Measurements from ENCODE around the gene ADORA1. TPM values are rescaled to one million over a fixed set of nuclear protein-coding genes. Genes with fewer than 3 reads are reported as not detected.

Gene ADORA1
- polyA plus RNA-seq (2011; rRNA removed): 2.1 and 2.4 TPM in 2 replicates
- 1.2 and 2.7 TPM in 2 replicates for polyA minus RNA-seq (2011; rRNA and poly(A)+ RNA removed)

DNA sequence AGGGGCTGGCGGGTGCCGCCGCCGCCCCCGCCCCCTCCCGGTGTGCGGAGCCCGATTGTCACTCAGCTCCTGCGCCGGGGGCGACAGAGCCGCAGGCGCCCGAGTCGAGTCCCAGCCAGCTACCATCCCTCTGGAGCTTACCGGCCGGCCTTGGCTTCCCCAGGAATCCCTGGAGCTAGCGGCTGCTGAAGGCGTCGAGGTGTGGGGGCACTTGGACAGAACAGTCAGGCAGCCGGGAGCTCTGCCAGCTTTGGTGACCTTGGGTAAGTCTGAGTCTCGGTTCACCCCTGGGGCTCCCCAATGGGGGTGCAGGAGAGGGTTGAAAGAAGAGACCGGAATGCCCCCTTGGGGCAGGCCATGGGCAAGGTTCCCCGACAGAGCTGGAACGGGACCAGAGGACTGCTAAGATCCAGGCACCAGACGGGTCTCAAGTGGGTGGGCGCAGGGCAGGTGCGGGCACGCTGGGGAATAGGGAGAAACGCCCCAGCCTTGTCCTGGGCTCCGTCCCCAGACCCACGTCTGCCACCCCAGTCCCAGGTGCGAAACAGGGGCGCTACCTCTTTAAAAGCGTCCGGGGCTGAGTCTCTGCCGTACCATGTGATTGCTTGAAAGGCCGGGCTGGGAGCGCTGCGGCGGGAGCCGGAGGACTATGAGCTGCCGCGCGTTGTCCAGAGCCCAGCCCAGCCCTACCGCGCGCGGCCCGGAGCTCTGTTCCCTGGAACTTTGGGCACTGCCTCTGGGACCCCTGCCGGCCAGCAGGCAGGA is at the start of gene ADORA1:
ADORA1 (plus strand) TSS at position 61 of the 765 bp plus-strand sequence. CDS start 1,116 bp downstream, outside the sequence.
- CTCF ChIA-PET: interaction anchor here (0.6 to 14.0 kb wide), 14 partner anchors 9 to 211 kb away, joined by 3 to 183 read pairs (median 6); partner anchors contain the start of gene MYBPH
- POLR2A ChIA-PET: interaction anchor here (0.6 to 1.1 kb wide), 2 partner anchors 11 to 43 kb away, joined by 12 to 13 read pairs; no protein-coding TSS in a partner anchor
- TF ChIP-seq, protein P1, sequence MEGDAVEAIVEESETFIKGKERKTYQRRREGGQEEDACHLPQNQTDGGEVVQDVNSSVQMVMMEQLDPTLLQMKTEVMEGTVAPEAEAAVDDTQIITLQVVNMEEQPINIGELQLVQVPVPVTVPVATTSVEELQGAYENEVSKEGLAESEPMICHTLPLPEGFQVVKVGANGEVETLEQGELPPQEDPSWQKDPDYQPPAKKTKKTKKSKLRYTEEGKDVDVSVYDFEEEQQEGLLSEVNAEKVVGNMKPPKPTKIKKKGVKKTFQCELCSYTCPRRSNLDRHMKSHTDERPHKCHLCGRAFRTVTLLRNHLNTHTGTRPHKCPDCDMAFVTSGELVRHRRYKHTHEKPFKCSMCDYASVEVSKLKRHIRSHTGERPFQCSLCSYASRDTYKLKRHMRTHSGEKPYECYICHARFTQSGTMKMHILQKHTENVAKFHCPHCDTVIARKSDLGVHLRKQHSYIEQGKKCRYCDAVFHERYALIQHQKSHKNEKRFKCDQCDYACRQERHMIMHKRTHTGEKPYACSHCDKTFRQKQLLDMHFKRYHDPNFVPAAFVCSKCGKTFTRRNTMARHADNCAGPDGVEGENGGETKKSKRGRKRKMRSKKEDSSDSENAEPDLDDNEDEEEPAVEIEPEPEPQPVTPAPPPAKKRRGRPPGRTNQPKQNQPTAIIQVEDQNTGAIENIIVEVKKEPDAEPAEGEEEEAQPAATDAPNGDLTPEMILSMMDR (IDR thresholded peaks at IDR 0.05; ENCODE audit: insufficient read depth, low read depth, low read length): peak; percentile 32

DNA sequence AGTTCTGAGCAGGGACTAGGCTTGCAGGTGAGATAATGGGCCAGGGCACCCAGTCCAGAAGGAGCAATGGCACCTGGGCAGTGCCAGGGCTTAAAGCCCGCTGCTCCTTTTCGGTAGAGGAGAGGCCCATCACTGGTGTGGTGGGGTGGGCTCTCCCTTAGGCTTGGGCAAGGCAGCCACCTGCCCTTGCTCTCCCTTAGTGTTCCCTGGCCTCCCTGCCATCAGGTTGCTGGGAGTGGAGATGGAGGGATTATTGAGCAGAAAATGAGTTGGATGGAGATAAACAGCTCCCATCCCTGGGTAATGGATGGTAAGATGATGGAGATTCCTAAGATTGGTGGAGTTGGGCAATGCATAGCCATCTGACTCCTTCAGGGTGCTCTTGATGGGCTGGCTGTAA is 49.6 kb upstream of the ADORA1 start:
- TF ChIP-seq, protein P1 (IDR thresholded peaks at IDR 0.05; ENCODE audit: insufficient read depth, low read depth, low read length): no peak
- no peak overlapping the region for H3K4me3 ChIP-seq (ENCODE audit: low read depth, low read length)
- POLR2A ChIA-PET: no interaction called here
- CTCF ChIA-PET: interaction anchor here (0.6 to 2.8 kb wide), 4 partner anchors 8 to 134 kb away, joined by 3 to 12 read pairs (median 6); partner anchors contain the start of gene MYOG
- peaks cover 23% of the 10 kb centered on the region for H3K27me3 ChIP-seq (ENCODE audit: control insufficient read depth, insufficient read depth, low read length)
- no peaks in the 10 kb centered on the region; the same call in 1 of the 2 replicates for H3K36me3 ChIP-seq (ENCODE audit: control insufficient read depth, insufficient read depth, low read length)
- no peak for DNase-seq (ENCODE audit: low read depth)

More for the DNA sequence above, at the start of gene ADORA1:
- H3K4me3 ChIP-seq (ENCODE audit: low read depth, low read length): peak within 1 kb of the TSS; percentile 41
- peaks cover 8% of the 10 kb centered on the region for H3K27me3 ChIP-seq (ENCODE audit: control insufficient read depth, insufficient read depth, low read length)
- DNase-seq (ENCODE audit: low read depth): no peak
- H3K36me3 ChIP-seq (ENCODE audit: control insufficient read depth, insufficient read depth, low read length): no peaks in the 10 kb centered on the region

DNA sequence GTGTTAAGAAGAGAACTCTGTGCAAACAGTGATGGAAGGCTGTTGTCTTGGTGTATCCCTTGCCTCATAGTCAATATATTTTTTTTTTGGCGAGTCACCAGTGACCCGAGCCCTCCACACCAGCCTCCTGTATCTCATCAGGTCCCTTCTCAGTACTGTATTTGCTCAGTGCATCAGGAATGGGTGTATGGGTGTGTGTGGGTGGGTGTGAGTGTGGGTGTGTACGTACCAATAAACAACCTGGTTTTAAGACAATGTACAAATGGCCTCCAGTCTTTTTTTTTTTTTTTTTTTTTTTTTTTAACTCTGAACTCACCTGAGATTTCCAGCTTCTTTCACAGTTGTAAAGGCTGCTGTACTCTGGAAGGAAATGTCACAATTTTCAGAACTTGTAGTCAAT is 49.0 kb upstream of the ADORA1 start:
- no peak for DNase-seq (ENCODE audit: low read depth)
- POLR2A ChIA-PET: interaction anchor here (0.6 kb wide), 1 partner anchor 12 kb away, joined by 3 read pairs; no protein-coding TSS in a partner anchor
- CTCF ChIA-PET: interaction anchor here (0.6 to 2.8 kb wide), 4 partner anchors 8 to 134 kb away, joined by 3 to 12 read pairs (median 6); partner anchors contain the start of gene MYOG

DNA sequence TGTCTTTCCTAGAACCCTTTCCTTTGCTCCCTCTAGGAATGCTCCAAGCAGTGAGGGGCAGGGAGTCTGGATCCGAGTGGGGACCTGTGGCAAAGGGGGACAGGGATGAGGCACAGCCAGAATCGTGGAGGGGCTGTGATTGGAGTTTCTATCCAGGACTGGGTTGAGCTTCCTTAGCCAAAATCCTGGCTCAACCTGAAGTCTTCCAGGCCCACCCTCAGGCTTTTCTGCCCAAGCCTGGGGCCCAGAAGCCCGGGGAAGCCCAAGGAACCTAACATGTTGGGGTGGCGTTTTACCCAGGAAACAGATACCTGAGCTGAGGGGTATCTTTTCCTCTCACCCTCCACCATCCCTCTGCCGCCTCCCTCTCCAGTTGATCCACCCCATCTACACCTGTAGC is 47.1 kb upstream of the ADORA1 start:
- DNase-seq (ENCODE audit: low read depth): no peak
- ChIA-PET CTCF (interaction anchor here (1.0 kb wide), 1 partner anchor 135 kb away, joined by 3 read pairs; no protein-coding TSS in a partner anchor), POLR2A (no interaction called here)
- TF ChIP-seq, protein P1 (IDR thresholded peaks at IDR 0.05; ENCODE audit: insufficient read depth, low read depth, low read length): no peak
- Histone ChIP-seq H3K27me3 (ENCODE audit: control insufficient read depth, insufficient read depth, low read length) (peaks cover 16% of the 10 kb centered on the region), H3K36me3 (ENCODE audit: control insufficient read depth, insufficient read depth, low read length) (no peaks in the 10 kb centered on the region; the same call in 1 of the 2 replicates), H3K4me3 (ENCODE audit: low read depth, low read length) (no peak overlapping the region)

More for the DNA sequence above, 49.0 kb upstream of the ADORA1 start:
- Histone ChIP-seq H3K27me3 (ENCODE audit: control insufficient read depth, insufficient read depth, low read length) (peaks cover 23% of the 10 kb centered on the region), H3K4me3 (ENCODE audit: low read depth, low read length) (no peak overlapping the region), H3K36me3 (ENCODE audit: control insufficient read depth, insufficient read depth, low read length) (no peaks in the 10 kb centered on the region; the same call in 1 of the 2 replicates)
- TF ChIP-seq, protein P1 (IDR thresholded peaks at IDR 0.05; ENCODE audit: insufficient read depth, low read depth, low read length): no peak
